Glomerular endothelial cell (primary cell): ENCODE data around the gene TNFRSF18. TPM values are rescaled to one million over a fixed set of nuclear protein-coding genes. Genes with fewer than 3 reads are reported as not detected.

Source experiments
- DNase-seq: peaks from one replicate; pipeline ENCODE4 v3.0.0-alpha.2; 2011; ENCODE audit warnings: low read depth, low spot score; ENCODE audit errors: extremely low read depth
- total RNA-seq: library from RNA; depleted of rRNA; stranded (reverse); fragments of >200 nt; gene quantifications from 2 replicates; pipeline ENCODE4 v1.2.3, GENCODE V29; 2015

The TNFRSF18 gene
- total RNA-seq, 1 donor from 2014 or later = 0.58 TPM

GRCh38 chr1:1167841-1168450, 38.4 kb downstream of the TNFRSF18 start:
- DNase-seq = no peak

DNA sequence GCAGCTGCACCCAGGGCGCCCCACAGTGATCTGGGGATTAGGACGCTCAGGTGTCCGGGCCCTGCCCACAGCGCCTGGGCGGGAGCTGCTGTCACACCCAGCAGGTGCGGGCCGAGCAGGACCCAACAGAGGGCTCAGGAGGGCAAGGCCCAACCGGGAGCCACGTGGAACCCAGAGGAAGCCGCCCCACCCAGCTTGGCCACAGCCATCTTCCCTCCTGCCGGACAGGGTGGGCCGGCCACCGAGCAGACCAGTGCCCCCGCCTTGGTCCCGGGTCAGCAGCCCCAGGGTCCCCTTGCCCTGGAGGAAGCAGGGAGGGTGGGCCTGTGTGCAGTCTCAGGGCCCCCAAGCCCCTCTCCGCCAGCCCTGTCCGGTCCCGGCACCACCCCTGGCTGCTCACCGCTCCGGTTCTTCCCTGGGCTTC, 39.0 kb downstream of the TNFRSF18 start:
- no peak for DNase-seq

DNA sequence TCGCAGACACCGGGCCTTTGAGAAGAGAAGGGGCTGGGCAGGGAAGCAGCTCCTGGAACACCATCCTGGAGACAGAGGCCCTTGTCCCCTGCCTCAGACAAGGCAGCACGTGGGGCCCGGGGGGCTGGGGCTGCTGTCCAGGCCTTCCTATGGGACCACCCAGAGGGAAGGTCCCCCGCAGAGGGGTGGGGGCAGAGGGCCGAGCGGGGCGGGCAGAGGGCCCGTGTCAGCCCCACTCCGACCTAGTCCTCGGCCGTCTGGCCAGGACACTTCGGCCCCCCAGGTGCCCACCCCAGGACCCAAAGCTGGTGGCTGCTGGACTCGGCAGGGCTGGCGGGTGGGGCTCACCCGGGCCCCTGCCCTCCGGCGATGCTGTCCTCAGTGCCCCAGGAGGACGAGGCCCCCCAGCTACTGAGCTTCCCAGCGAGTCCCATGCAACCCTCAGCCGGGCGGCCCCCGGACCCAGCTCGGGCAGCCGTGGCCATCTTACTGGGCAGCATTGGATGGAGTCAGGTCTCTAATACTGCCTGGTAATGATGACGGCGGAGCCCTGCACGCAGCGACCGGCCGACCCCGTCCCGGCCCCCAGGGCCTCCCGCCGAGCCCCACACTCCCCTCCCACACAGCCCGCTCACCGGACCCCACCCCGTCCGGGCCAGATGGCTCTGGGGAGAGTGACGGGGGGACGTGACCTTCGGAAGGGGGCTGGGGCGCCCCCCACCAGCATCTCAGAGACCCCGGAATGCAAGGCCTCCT, 39.6 kb downstream of the TNFRSF18 start:
- no peak for DNase-seq

DNA sequence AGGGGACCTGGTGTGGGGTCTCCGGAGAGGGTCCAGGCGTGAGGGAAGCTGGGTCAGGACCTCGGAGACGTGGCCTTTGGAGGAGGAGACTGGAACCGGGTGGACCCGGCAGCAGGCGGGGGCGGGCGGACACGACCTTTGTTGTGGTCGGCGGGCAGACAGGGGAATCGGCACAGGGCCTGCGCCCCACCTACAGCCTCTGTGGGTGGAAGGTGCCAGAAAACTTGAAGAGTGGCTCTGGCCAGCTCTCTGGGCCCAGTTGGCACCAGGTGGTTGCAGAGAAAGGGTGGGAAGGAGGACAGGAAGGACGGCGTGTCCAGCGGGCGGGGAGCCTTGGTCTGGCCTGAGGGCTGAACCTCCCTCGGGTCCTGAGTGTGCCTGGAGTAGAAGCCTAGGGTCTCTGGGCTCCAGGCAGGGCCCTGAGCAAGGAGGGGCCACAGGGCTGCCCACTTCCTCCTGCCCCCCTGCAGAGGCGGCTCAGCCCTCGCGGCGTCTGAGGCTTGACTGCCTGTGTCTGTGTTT, 40.4 kb downstream of the TNFRSF18 start:
- no peak for DNase-seq

DNA sequence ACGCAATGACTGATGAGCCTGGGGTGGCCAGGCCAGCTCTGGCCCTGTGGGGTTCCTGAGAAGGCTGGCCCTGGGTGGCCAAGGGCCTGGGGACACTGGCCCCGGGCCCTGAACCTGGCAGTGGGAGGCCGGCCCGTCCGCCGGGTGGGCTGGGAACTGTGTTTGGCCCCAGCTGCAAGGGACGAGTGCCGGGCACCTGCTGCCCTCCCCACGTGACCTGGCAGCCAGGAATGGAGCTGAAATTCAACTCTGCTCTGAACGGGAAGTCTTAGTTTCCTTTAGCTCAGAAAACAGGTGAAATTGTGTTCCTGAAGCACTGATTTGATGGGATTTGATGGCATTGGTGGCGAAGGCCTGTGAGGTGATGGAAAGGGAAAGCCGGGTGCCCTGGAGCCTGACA, 40.9 kb downstream of the TNFRSF18 start:
- no peak for DNase-seq

DNA sequence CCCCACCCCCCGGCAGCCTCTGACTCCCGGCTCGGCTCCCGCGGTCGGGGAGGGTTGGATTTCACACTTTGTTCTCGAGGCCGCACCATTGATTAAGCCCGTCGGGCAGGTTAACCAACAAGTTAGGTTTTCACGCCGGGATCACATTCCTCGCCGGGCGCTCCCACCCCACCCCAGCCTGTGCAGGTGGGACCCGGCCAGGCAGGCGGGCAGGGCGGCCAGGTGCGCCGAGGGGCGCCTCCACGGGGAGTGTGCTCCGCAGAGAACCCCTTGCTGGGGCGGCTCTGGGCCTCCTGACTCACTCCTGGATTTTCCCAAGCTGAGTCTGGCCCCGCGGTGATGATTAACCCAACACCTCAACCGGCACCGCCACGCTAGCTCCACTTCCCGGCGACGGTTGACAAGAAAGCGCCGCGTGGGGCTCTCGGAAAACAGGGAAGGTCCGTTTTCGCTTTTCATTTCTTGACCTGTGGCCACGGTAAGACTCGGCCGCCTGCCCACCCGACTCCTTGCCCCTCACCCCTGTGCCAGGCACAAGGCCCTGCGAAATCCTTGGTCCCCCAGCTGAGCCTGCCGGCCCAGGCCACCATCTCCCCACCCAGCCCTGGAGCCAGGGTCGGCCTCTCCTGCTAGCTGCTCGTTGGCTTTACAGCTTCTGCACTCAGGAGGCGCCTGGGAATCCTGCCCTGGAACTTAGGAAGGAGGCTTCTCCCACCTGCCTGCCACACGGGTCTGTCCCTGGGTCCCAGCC, 41.5 kb downstream of the TNFRSF18 start:
- DNase-seq = no peak

- DNase-seq = no peak
Measured at GRCh38 chr1:1164361-1164700, 42.1 kb downstream of the TNFRSF18 start.

DNA sequence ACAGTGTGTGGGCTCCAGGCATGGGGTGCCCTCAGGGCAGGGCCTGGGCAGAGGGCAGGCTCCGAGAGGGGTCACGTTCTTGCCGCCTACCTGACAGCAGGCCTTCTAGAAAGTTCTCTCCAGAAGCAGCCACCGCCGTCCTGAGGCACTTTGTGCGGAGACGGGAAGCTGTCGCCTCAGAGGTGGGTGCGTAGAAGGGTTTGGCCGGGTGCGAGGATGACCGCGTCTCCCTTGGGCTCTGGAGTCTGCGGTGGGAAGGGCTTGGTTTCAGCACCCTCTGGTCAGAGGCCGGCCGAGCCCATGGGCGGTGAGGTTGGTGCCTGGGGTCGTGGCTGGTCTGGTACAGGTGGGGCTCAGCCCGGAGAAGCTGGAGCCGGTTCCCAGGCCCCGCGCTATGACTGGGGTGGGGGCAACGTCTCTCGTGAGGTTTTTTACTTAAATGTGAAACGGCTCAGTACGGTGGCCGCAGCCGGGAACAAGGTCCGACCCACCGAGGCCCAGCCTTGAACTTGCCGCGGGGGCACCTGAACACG, 42.8 kb downstream of the TNFRSF18 start:
- no peak for DNase-seq

DNA sequence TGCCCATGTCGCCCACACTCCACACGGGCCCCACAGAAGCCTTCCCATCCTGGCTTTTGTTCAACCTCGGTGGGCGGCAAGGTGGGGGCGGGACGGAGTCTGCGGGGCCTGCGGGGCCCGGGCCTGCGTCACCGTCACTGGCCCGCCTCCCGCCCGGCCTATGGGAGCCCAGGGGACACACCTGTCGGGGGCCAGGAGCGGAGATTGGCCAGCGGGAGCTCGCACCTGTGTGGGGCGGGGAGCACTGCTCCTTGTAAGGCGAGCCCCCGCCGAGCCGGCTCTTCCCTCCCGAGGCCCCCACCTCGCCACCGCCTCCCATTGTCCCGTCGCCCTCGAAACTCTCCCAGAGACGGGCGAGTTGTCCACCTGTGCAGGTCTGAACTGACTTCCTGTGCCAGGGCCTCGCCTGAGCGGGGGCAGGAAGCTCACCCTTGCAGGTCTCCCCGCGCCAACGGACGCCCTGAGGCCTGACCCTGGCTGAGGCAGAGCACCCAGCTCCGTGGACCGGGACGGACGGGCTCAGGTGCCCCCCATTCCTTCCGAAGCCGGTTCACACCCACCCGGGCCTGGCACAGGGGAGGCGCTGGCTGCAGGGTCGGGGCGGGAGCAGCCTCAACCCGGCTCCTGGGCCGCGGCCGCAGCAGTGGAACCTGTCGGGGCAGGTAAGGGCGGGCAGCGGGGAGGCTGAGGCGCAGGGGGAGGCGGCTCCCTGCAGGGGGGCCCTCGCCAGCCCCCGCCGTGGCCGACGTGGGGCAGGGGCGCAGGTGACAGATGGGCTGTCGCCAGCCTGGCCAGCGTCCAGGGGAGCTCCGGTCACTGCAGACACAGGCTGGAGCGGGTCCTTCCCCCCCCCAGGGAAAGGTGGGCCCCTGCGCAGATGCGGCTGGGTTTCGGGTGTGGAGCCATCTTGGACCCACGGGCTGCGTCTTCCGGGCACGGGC, 43.5 kb downstream of the TNFRSF18 start:
- no peak for DNase-seq

- DNase-seq = no peak
Measured at GRCh38 chr1:1161683-1162079, 44.7 kb downstream of the TNFRSF18 start.

- no peak for DNase-seq
Measured at GRCh38 chr1:1161078-1161682, 45.2 kb downstream of the TNFRSF18 start.

GRCh38 chr1:1160281-1160930, 46.0 kb downstream of the TNFRSF18 start:
- no peak for DNase-seq

DNA sequence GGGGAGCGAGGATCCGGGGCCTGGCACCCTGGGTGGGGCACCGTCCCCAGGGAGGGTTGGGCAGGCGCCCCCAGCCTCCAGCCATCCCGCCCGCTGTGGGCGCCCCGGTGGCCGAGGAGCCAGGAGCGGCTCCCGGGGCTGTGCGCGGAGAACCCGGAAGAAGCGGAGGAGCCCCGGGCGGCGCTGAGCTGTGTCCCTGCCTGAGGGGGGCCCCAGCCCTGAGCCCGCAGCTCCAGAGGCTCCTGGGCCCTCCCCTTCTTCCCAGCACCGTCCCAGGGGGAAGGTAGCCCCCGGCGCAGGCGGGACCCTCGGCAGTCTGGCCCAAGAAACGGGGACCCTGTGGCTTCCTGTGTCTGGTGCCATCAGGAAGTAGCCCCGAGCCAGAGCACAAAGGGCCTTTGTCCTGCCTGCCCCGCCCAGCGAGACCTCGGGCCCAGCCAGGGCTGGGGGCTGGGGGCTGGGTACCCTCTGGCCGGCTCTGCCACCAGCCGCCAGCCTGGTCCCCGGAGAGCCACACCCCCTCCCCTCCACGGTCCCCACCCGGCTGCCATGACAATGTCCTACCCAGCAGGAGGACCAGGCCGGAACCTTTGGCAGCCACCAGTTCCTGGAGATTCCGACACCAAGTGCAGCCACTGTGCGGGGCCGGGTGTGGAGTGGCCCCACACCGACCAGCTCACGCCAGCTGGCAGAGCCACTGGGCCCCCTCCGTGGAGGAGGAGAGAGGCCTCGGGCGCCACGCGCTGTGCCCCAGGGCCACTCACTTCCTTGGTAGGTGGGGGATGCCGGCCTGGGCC, 48.3 kb downstream of the TNFRSF18 start:
- no peak for DNase-seq

DNA sequence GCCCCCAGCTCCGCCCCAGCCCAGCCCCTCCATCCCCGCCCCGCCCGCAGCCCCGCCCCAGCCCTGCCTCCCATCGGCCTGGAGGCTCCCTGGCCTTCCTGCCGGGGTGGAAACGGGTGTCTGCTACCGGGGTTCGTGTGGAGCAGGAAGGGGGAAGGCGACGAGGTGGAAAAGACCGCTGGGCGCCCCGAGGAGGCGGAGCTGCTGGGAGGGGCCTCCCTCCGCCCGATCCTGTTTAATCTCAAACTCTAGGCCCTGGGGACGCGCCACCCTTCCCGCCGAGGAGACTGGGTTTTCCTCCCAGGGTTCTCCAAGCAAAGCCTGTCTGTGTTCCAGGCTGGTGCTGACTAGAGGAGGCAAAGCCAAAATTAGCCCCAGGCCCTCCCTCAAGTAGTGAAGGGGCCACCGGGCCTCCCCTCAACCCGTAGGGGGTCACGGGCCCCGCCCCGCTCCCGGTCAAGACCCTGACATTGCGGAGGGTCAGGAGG, 48.9 kb downstream of the TNFRSF18 start:
- DNase-seq = no peak

GRCh38 chr1:1157033-1157365, 49.4 kb downstream of the TNFRSF18 start:
- no peak for DNase-seq

- no peak for DNase-seq
Measured at GRCh38 chr1:1156140-1157032, 50.0 kb downstream of the TNFRSF18 start.

- DNase-seq = no peak
Measured at GRCh38 chr1:1155258-1155657, 51.1 kb downstream of the TNFRSF18 start.

DNA sequence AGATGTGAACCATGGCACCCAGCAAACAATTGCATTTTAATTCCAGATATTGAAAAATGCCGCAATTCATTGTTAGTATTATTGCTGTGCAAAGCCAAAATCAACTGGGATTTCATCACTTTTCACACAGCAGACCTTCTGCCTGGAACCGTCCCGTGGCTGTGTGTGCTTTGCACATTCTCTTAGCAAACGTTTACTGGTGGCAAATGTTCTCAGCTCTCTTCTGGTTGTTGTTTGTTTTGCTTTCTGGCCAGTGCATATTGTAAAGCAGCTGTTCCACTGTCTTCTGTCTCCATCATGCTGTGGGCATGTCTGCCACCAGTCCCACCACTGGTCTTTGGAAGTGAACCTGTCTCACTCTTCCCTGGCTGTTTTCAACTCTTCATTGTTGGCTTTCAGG, 52.5 kb downstream of the TNFRSF18 start:
- DNase-seq = no peak
